IMR-90 (cell line): ENCODE results near the gene METTL1. TPM values are rescaled to one million over a fixed set of nuclear protein-coding genes. Genes with fewer than 3 reads are reported as not detected.

Experiments used
- ATAC-seq: fragments of 200-7000 bp; cut with Tn5 transposase; 2 replicates; pipeline ENCODE4 v1.9.1; 2020; ENCODE audit warnings: low read depth, mild to moderate bottlenecking, moderate library complexity
- BruUV-seq: library from RNA; stranded (reverse); fragments of 400-500 nt; replicated peaks from 2 replicates; lab custom pipeline; 2021; lab: Mats Ljungman, UMichigan
- CTCF ChIA-PET: fragments of 300-600 bp; formaldehyde crosslinking; extraction: SDS; loops from one replicate; lab custom pipeline; 2021; ENCODE audit warnings: antibody characterized with exemption; lab: Yijun Ruan, JAX
- POLR2A ChIA-PET: fragments of 300-600 bp; sonication (Branson Sonifier 250); formaldehyde crosslinking; loops from one replicate; lab custom pipeline; 2022; ENCODE audit warnings: antibody characterized with exemption; ENCODE audit not compliant: unreplicated experiment; lab: Charles Lee
- DNase-seq: peaks from one replicate; pipeline ENCODE4 v3.0.0; 2013
- H2AFZ ChIP-seq: replicated peaks from 2 replicates; pipeline ENCODE3; 2013; ENCODE audit warnings: low read length, mild to moderate bottlenecking; ENCODE audit not compliant: poor library complexity
- H2AK5ac ChIP-seq: 2 replicates; pipeline ENCODE4 v1.6.1; 2013; ENCODE audit warnings: low read depth, low read length, inconsistent platforms
- H2AK9ac ChIP-seq: replicated peaks from 2 replicates; pipeline ENCODE3; 2013; ENCODE audit warnings: mild to moderate bottlenecking, low read depth, low read length, moderate library complexity; ENCODE audit not compliant: poor library complexity
- H2BK120ac ChIP-seq: 2 replicates; pipeline ENCODE4 v1.6.1; 2013; ENCODE audit warnings: low read depth, low read length, inconsistent platforms
- H2BK15ac ChIP-seq: 3 replicates; pipeline ENCODE4 v1.6.1; 2013; ENCODE audit warnings: low read depth, low read length, inconsistent platforms
- H2BK20ac ChIP-seq: 2 replicates; pipeline ENCODE4 v1.6.1; 2013; ENCODE audit warnings: low read depth, mild to moderate bottlenecking, inconsistent platforms, low read length, moderate library complexity
- H2BK5ac ChIP-seq: 2 replicates; pipeline ENCODE4 v1.6.1; 2013; ENCODE audit warnings: mild to moderate bottlenecking, low read depth, low read length, inconsistent platforms; ENCODE audit not compliant: poor library complexity, severe bottlenecking
- H3K14ac ChIP-seq: replicated peaks from 2 replicates; pipeline ENCODE4 v1.6.1; 2013; ENCODE audit warnings: low read depth, low read length, inconsistent platforms
- H3K18ac ChIP-seq: 2 replicates; pipeline ENCODE4 v1.6.1; 2013; ENCODE audit warnings: low read depth, low read length, control low read depth
- H3K23ac ChIP-seq: 2 replicates; pipeline ENCODE4 v1.6.1; 2013; ENCODE audit warnings: low read depth, low read length, inconsistent platforms
- H3K27ac ChIP-seq: 2 replicates; pipeline ENCODE4 v1.5.1; 2013; ENCODE audit warnings: mild to moderate bottlenecking, control low read depth, low read length; ENCODE audit not compliant: insufficient read depth
- H3K27me3 ChIP-seq: 2 replicates; pipeline ENCODE4 v1.6.1; 2013; ENCODE audit warnings: low read length; ENCODE audit not compliant: control insufficient read depth, insufficient read depth
- H3K36me3 ChIP-seq: 2 replicates; pipeline ENCODE4 v1.6.1; 2013; ENCODE audit warnings: low read length, mixed read lengths; ENCODE audit not compliant: control insufficient read depth, insufficient read depth
- H3K4ac ChIP-seq: 2 replicates; pipeline ENCODE4 v1.6.1; 2013; ENCODE audit warnings: low read depth, low read length, inconsistent platforms
- H3K4me1 ChIP-seq: 2 replicates; pipeline ENCODE4 v1.6.1; 2013; ENCODE audit warnings: low read length, mixed read lengths; ENCODE audit not compliant: control insufficient read depth, insufficient read depth
- H3K4me2 ChIP-seq: 2 replicates; pipeline ENCODE4 v1.6.1; 2013; ENCODE audit warnings: low read depth, mild to moderate bottlenecking, control low read depth, low read length, moderate library complexity
- H3K4me3 ChIP-seq: 2 replicates; pipeline ENCODE4 v1.5.1; 2013; ENCODE audit warnings: low read depth, mild to moderate bottlenecking, control low read depth, low read length, moderate library complexity; ENCODE audit not compliant: insufficient read depth
- H3K56ac ChIP-seq: 2 replicates; pipeline ENCODE4 v1.6.1; 2013; ENCODE audit warnings: low read length, inconsistent platforms; ENCODE audit not compliant: insufficient read depth; ENCODE audit errors: extremely low read depth
- H3K79me1 ChIP-seq, 2 experiments: 2 replicates each; pipeline ENCODE4 v1.6.1; 2013; ENCODE audit warnings: low read length in 2 of 2, inconsistent platforms in 1 of 2, low read depth in 1 of 2
- H3K9ac ChIP-seq: 2 replicates; pipeline ENCODE4 v1.6.1; 2013; ENCODE audit warnings: low read depth, low read length, control low read depth
- H3K9me1 ChIP-seq: 2 replicates; pipeline ENCODE4 v1.6.1; 2013; ENCODE audit warnings: low read length, inconsistent platforms; ENCODE audit not compliant: insufficient read depth
- H3K9me3 ChIP-seq: 2 replicates; pipeline ENCODE4 v1.6.1; 2013; ENCODE audit warnings: low read length; ENCODE audit not compliant: control insufficient read depth, insufficient read depth
- H4K20me1 ChIP-seq: 2 replicates; pipeline ENCODE4 v1.6.1; 2013; ENCODE audit warnings: low read length, inconsistent platforms; ENCODE audit not compliant: insufficient read depth
- H4K5ac ChIP-seq: 2 replicates; pipeline ENCODE4 v1.6.1; 2013; ENCODE audit warnings: mild to moderate bottlenecking, low read depth, low read length, control low read depth
- H4K8ac ChIP-seq, 2 experiments: 2 replicates each; pipeline ENCODE4 v1.6.1; 2013; ENCODE audit warnings: low read depth in 2 of 2, low read length in 2 of 2, control low read depth in 1 of 2, inconsistent platforms in 1 of 2
- H4K91ac ChIP-seq: 2 replicates; pipeline ENCODE4 v1.6.1; 2013; ENCODE audit warnings: low read depth, low read length, inconsistent platforms; ENCODE audit not compliant: insufficient read depth
- BHLHE40 ChIP-seq: fragments of 150-350 bp; IDR thresholded peaks from 2 replicates; pipeline ENCODE4 v1.6.1; 2016; ENCODE audit warnings: mild to moderate bottlenecking, low read depth, low read length
- CHD1 ChIP-seq: IDR thresholded peaks from 2 replicates; pipeline ENCODE4 v1.6.1; 2012; ENCODE audit warnings: low read depth, low read length, improper control_type of control experiment
- MXI1 ChIP-seq: IDR thresholded peaks from 2 replicates; pipeline ENCODE4 v1.6.1; 2012; ENCODE audit warnings: low read depth, mild to moderate bottlenecking, low read length, moderate library complexity, borderline replicate concordance
- WGBS, 2 experiments: methylation state at CpG; one replicate each; pipeline versions ENCODE4 v1.1.5 to v1.1.7; 2013; ENCODE audit warnings: missing lambda C conversion rate in 2 of 2; ENCODE audit not compliant: insufficient read length in 1 of 2; ENCODE audit errors: extremely low coverage in 2 of 2; 5-methylcytosine and 5-hydroxymethylcytosine counted together
- dilution Hi-C: fragments of 300-500 bp; cut with HindIII; formaldehyde crosslinking; loops from one replicate; pipeline ENCODE4 v1.14.3; 2018; ENCODE audit warnings: low sequenced_read_pairs; ENCODE audit not compliant: unreplicated experiment
- in situ Hi-C: fragments of 300-500 bp; cut with MboI; formaldehyde crosslinking; loops from 3 replicates; pipeline ENCODE4 v1.14.3; 2019; ENCODE audit warnings: low sequenced_read_pairs, inconsistent platforms, mixed read lengths
- intact Hi-C: fragments of 100-400 bp; cut with micrococcal nuclease; formaldehyde crosslinking; loops from 2 replicates; pipeline ENCODE4 v1.10.0; 2022
- polyA plus RNA-seq, 3 experiments: library from polyadenylated mRNA; depleted of rRNA; stranded (reverse); fragments of >200 nt; gene quantifications; 2 replicates each; pipeline ENCODE4 v1.2.3, GENCODE V29; 2012; ENCODE audit warnings: low replicate concordance in 1 of 3
- total RNA-seq: library from RNA; depleted of rRNA; stranded (reverse); fragments of >200 nt; gene quantifications from 2 replicates; pipeline ENCODE4 v1.2.3, GENCODE V29; 2012

Gene METTL1
- total and polyA plus RNA-seq, 2 of the 4 experiments (the other 2 are of a cell fraction) = 12.4 to 27.5 TPM

- ChIA-PET POLR2A (interaction anchor here (0.6 kb wide), 1 partner anchor 1595 kb away, joined by 4 read pairs; no protein-coding TSS in a partner anchor), CTCF (no interaction called here)
- Histone ChIP-seq H3K4ac (no peak overlapping the region), H4K20me1 (no peaks in the 10 kb centered on the region; the same call in 1 of the 2 replicates), H3K9me3 (peaks cover 2% of the 10 kb centered on the region; the same call in 1 of the 2 replicates), H3K27me3 (peaks cover 31% of the 10 kb centered on the region), H2AFZ (no peak overlapping the region), H4K5ac (no peak overlapping the region), H3K4me1 (peaks cover 2% of the 10 kb centered on the region; the same call in 1 of the 2 replicates), H3K56ac (no peak overlapping the region), H4K91ac (no peak overlapping the region), H2BK20ac (no peak overlapping the region), H3K27ac (no peak overlapping the region), H3K18ac (no peak overlapping the region), H2BK15ac (no peak overlapping the region), H3K23ac (no peak overlapping the region), H2BK5ac (no peak overlapping the region), H3K4me2 (no peak overlapping the region), H3K9ac (no peak overlapping the region), H2BK120ac (no peak overlapping the region), H3K36me3 (peaks cover 9% of the 10 kb centered on the region), H3K9me1 (0 out of 2 replicates have a peak, but pooled peaks cover 3% of the 10 kb centered on the region), H2AK9ac (no peak overlapping the region), H3K14ac (no peak overlapping the region), H3K4me3 (no peak overlapping the region), H4K8ac (no peak overlapping the region), H2AK5ac (no peak overlapping the region), H3K79me1 (no peaks in the 10 kb centered on the region)
- DNase-seq (no peak), ATAC-seq (no peak)
- in situ Hi-C loops = no loop called here
- no peak for TF ChIP-seq CHD1
- no peak for TF ChIP-seq MXI1
- no peak for TF ChIP-seq BHLHE40
- WGBS, 2 experiments = no CpG with 5 or more reads among the region's 3 CpGs
- intact Hi-C loops = no loop called here
- no TSS peak for BruUV-seq
- dilution Hi-C loops = no loop called here
These were observed 11.4 kb downstream of the METTL1 start for GRCh38 chr12:57760347-57760982.
